SK-N-MC (cell line): ENCODE data around the gene AZGP1.

Experiments used
- EZH2 ChIP-seq: fragments of 200-600 bp; sonication (generic); IDR thresholded peaks from one replicate; pipeline ENCODE4 v1.6.1; 2017; ENCODE audit warnings: antibody characterized with exemption
- FOXP2 ChIP-seq: optimal IDR thresholded peaks from 2 replicates; pipeline ENCODE3; 2011; ENCODE audit warnings: mild to moderate bottlenecking, moderate library complexity; ENCODE audit not compliant: insufficient read depth; ENCODE audit errors: extremely low read length, control extremely low read depth
- POLR2AphosphoS5 ChIP-seq: IDR thresholded peaks from 2 replicates; pipeline ENCODE4 v1.6.1; 2012; ENCODE audit warnings: mild to moderate bottlenecking, low read depth, low read length, borderline replicate concordance

DNA sequence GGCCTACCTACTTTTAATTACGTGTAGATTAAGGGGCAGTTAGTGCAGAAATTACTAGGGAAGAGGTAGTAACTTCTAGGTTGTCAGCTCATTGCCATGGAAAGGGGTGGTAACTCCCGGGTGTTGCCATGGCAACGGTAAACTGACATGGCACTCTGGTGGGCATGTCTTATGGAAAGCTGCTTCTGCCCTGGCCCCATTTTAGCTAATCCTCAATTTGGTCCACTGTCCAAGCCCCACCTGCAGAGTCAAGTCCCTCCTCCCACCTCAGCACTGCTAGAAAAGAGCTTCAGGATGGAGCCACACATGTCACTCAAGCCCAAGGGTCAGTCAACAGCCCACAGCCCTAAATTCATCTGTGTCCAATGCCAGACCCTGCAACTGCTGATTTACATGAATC lies 32.1 kb upstream of the AZGP1 start:
- TF ChIP-seq POLR2AphosphoS5, result no peak
- no peak for TF ChIP-seq EZH2
- no peak for TF ChIP-seq FOXP2
